Kidney epithelial cell (primary cell): ENCODE results near the gene NOTCH2. TPM values are rescaled to one million over a fixed set of nuclear protein-coding genes. Genes with fewer than 3 reads are reported as not detected.

Source experiments
- DNase-seq: peaks from one replicate; pipeline ENCODE4 v3.0.0-alpha.2; 2010; ENCODE audit warnings: low read depth
- H3K27me3 ChIP-seq: 2 replicates; pipeline ENCODE4 v1.6.0; 2011; ENCODE audit warnings: low read length; ENCODE audit not compliant: control insufficient read depth, insufficient read depth
- H3K36me3 ChIP-seq: 2 replicates; pipeline ENCODE4 v1.5.1; 2011; ENCODE audit warnings: low read length; ENCODE audit not compliant: control insufficient read depth, insufficient read depth
- H3K4me3 ChIP-seq: 2 replicates; pipeline ENCODE4 v1.5.1; 2011; ENCODE audit warnings: low read depth, mild to moderate bottlenecking, control low read depth, low read length
- CTCF ChIP-seq: IDR thresholded peaks from 2 replicates; pipeline ENCODE4 v1.5.1; 2011; ENCODE audit warnings: mild to moderate bottlenecking, moderate library complexity, low read length, control low read depth, inconsistent platforms; ENCODE audit not compliant: insufficient read depth, poor library complexity, severe bottlenecking
- total RNA-seq: library from RNA; depleted of rRNA; stranded (reverse); fragments of >200 nt; gene quantifications from 2 replicates; pipeline ENCODE4 v1.2.3, GENCODE V29; 2015

NOTCH2 gene
- total RNA-seq, 1 donor from 2014 or later = 136 TPM

GRCh38 chr1:119873135-119874015 is 196.1 kb downstream of the NOTCH2 start:
- no peak overlapping the region for H3K4me3 ChIP-seq
- TF ChIP-seq CTCF = no peak
- no peaks in the 10 kb centered on the region for H3K27me3 ChIP-seq
- DNase-seq = peak; percentile 53
- H3K36me3 ChIP-seq = no peaks in the 10 kb centered on the region

- Histone ChIP-seq H3K27me3 (no peaks in the 10 kb centered on the region), H3K36me3 (no peaks in the 10 kb centered on the region), H3K4me3 (no peak overlapping the region)
- no peak for TF ChIP-seq CTCF
- DNase-seq = no peak
These were observed 197.6 kb downstream of the NOTCH2 start for GRCh38 chr1:119871881-119872280.

GRCh38 chr1:119870917-119871596 is 198.4 kb downstream of the NOTCH2 start:
- H3K27me3 ChIP-seq = no peaks in the 10 kb centered on the region
- TF ChIP-seq CTCF = peak; percentile 99
- peak; percentile 37 for DNase-seq
- H3K36me3 ChIP-seq = no peaks in the 10 kb centered on the region
- H3K4me3 ChIP-seq = no peak overlapping the region

GRCh38 chr1:119869995-119870394 is 199.5 kb downstream of the NOTCH2 start:
- Histone ChIP-seq H3K27me3 (no peaks in the 10 kb centered on the region), H3K4me3 (no peak overlapping the region), H3K36me3 (no peaks in the 10 kb centered on the region)
- no peak for TF ChIP-seq CTCF
- DNase-seq = no peak

GRCh38 chr1:119868176-119868575 is 201.3 kb downstream of the NOTCH2 start:
- no peaks in the 10 kb centered on the region for H3K27me3 ChIP-seq
- no peaks in the 10 kb centered on the region for H3K36me3 ChIP-seq
- DNase-seq = no peak
- no peak overlapping the region for H3K4me3 ChIP-seq
- TF ChIP-seq CTCF = no peak
